ENCODE data around the gene CDX1. TPM values are rescaled to one million over a fixed set of nuclear protein-coding genes. Genes with fewer than 3 reads are reported as not detected.
A peak's percentile ranks its signal among the peaks of the same experiment; 100 is the strongest.

CDX1 gene
- total and polyA plus RNA-seq, 12 donors: 0.11 to 0.32 (median 0.23) TPM; not detected in 7

DNA sequence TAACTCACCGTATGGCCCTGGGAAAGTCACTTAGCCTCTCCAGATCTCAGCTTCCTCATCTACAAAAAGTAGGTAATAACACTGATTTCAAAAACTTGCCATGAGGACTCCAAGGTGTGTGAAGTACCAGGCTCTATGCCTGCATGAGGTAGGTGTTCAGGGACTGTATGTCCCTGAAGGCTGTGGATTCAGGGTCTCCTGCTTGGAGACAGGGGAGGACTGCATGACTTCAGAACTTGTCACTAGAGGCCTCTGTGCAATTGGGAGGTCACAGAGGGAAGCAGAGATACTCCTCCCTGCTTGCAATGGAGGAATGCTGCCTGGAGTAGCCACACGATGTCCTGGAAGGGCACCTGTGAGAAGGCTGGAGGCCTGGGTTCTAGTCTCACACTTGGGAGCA, 13.1 kb upstream of the CDX1 start:
- Histone ChIP-seq H3K9me3 (replicated peaks in 1 of 3) (no peaks in the 10 kb centered on the region), H3K36me3 (replicated peaks in 1 of 2) (no peaks in the 10 kb centered on the region), H3K27ac (peak overlapping the region in 2 of 5 donors; percentile 76 to 84), H3K27me3 (no peaks in the 10 kb centered on the region), H3K4me1 (replicated peaks in 1 of 2) (peaks cover 12 to 13% of the 10 kb centered on the region in 2 donors), H3K4me3 (peak overlapping the region in 1 of 4 donors; percentile 56)
- intact Hi-C loops (cut with DNase I): no loop called here
- TF ChIP-seq POLR2A (IDR thresholded peaks at IDR 0.05): no peak
- TF ChIP-seq, protein P1, sequence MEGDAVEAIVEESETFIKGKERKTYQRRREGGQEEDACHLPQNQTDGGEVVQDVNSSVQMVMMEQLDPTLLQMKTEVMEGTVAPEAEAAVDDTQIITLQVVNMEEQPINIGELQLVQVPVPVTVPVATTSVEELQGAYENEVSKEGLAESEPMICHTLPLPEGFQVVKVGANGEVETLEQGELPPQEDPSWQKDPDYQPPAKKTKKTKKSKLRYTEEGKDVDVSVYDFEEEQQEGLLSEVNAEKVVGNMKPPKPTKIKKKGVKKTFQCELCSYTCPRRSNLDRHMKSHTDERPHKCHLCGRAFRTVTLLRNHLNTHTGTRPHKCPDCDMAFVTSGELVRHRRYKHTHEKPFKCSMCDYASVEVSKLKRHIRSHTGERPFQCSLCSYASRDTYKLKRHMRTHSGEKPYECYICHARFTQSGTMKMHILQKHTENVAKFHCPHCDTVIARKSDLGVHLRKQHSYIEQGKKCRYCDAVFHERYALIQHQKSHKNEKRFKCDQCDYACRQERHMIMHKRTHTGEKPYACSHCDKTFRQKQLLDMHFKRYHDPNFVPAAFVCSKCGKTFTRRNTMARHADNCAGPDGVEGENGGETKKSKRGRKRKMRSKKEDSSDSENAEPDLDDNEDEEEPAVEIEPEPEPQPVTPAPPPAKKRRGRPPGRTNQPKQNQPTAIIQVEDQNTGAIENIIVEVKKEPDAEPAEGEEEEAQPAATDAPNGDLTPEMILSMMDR (IDR thresholded peaks at IDR 0.05): no peak
- DNase-seq: no peak
- WGBS, 4 donors: 57 to 83% (median 71%) methylated on average over 1 to 2 of the region's 2 CpGs

DNA sequence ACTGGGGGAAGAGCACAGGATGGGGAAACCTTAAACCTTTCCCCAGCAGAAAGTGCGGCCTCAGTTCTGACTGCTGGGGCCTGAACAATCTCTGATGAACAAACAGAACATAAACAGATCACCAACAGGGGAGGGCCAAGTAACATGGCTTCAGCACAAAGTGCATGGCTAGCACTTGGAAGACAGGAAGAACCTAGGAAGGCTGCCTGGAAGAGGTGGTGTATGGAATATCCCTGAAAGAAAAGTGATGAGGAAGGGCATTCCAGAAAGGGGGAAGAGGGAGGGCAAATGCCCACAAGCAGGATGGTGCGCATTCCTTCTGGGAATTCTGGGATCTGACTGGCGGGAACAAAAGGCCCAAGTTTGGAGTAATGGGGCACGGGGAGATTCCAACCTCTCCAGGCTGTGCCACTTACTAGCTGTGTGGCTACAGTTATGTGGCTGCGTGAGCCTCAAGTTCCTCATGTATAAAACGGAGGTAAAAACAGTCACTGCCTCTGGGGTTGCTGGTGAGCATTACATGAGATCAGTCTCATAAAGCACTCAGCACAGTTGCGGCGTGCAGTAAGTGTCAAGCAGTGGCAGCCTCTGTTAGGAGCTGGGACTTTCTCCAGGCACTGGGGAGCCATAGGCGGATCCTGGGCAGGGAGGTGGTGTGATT, 12.5 kb upstream of the CDX1 start:
- peak in 1 of 7 donors; percentile 72 for DNase-seq
- peak overlapping the region in 1 of 4 donors; percentile 56 for H3K4me3 ChIP-seq
- WGBS, 4 donors: 57 to 64% (median 61%) methylated on average over 8 to 9 of the region's 9 CpGs
- H3K4me1 ChIP-seq (replicated peaks in 1 of 2): peaks cover 12 to 13% of the 10 kb centered on the region in 2 donors
- TF ChIP-seq, protein P1 (IDR thresholded peaks at IDR 0.05): peak in 1 of 6 experiments; percentile 10
- no peak for TF ChIP-seq POLR2A (IDR thresholded peaks at IDR 0.05)
- no peaks in the 10 kb centered on the region for H3K36me3 ChIP-seq (replicated peaks in 1 of 2)
- H3K9me3 ChIP-seq (replicated peaks in 1 of 3): no peaks in the 10 kb centered on the region
- intact Hi-C loops (cut with DNase I): no loop called here
- H3K27me3 ChIP-seq: no peaks in the 10 kb centered on the region
- peak overlapping the region in 3 of 5 donors; percentile 41 to 84 (median 76) for H3K27ac ChIP-seq

DNA sequence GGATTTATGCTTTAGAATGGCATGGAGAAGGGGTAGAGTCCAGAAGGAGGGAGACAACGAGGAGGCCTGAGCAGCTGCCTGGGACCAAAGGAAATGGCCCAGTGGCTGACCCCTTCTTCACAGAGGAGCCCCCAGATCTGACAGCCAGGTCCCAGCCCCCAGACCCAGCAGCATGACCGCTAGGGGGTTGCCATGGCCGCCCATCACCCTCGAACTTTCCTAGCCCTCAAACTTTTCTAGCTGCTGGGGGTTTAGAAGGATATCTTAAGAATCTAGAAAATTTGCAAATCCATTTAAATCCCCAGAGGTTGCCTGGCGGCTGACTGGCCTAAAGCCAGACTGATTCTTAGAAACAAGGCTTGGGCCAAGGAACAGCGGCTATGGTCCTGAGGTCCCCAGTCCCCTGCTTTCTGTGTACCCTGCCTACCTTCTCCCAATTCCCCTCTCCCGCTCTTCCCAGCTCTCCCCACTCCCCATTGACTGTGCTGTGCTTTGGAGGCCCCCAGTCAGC, 11.9 kb upstream of the CDX1 start:
- intact Hi-C loops (cut with DNase I): no loop called here
- Histone ChIP-seq H3K9me3 (replicated peaks in 1 of 3) (no peaks in the 10 kb centered on the region), H3K27me3 (no peaks in the 10 kb centered on the region), H3K4me3 (peak overlapping the region in 1 of 4 donors; percentile 56), H3K4me1 (replicated peaks in 1 of 2) (peaks cover 12 to 13% of the 10 kb centered on the region in 2 donors), H3K27ac (peak overlapping the region in 3 of 5 donors; percentile 41 to 84 (median 76)), H3K36me3 (replicated peaks in 1 of 2) (no peaks in the 10 kb centered on the region)
- no peak for DNase-seq
- TF ChIP-seq, protein P1 (IDR thresholded peaks at IDR 0.05): no peak
- TF ChIP-seq POLR2A (IDR thresholded peaks at IDR 0.05): no peak
- WGBS, 4 donors: 60 to 76% (median 66%) methylated on average over 7 of the region's 7 CpGs

DNA sequence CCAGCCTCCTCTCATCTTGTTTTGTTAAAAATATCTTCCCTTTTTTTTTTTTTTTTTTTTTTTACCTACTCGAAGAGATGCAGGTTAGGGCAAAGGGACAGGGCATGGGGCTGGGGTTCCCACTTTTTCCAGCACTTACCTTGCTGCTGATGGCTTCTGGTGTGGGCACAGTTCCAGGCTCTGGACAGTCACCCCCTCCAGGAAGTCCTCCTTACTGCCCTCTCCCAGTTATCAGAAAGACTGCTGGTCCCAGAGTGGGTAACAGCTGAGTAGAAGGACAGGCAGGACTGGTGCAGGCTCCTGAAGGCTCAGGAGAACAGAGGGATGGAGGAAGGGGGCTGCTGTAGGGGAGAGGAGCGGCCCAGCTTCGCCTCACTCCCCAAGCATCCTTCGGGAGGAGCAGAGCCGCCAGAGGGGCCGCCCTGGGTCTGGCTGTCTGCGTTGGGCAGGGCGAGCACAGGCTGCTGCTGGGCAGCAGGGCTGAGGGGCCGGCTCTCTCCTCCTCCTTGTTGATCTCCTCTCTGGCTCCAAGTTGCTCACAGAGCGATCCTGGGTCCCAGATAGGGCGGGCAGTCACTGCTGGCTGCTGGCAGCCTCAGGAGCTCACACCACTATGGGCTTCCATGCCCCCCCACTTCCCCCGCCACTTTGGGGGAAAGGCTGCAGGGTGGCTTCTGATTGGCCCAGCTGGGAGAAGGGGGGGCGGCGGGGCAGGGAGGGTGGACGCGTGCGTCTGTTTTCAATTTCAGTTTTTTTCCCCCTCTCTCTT, 11.1 kb upstream of the CDX1 start, which contains the start of gene PDGFRB:
Gene PDGFRB (minus strand): TSS at position 588 of the 769 bp plus-strand sequence. CDS start 18,798 bp downstream, outside the sequence.
- peak; percentile 44 to 53 for TF ChIP-seq POLR2A (IDR thresholded peaks at IDR 0.05)
- TF ChIP-seq, protein P1 (IDR thresholded peaks at IDR 0.05): no peak
- H3K9me3 ChIP-seq (replicated peaks in 1 of 3): no peaks in the 10 kb centered on the region
- peaks cover 12 to 13% of the 10 kb centered on the region in 2 donors for H3K4me1 ChIP-seq (replicated peaks in 1 of 2)
- H3K27me3 ChIP-seq: no peaks in the 10 kb centered on the region
- H3K4me3 ChIP-seq: peak within 1 kb of the TSS in 2 of 4 donors; percentile 16 to 56
- intact Hi-C loops (cut with DNase I): no loop called here
- H3K27ac ChIP-seq: peak within 1 kb of the TSS in 4 of 5 donors; percentile 41 to 84 (median 64)
- peak; percentile 76 to 90 (median 81) for DNase-seq
- H3K36me3 ChIP-seq (replicated peaks in 1 of 2): no peaks in the 10 kb centered on the region
- 6 to 9% (median 6%) methylated on average over 8 to 17 of the region's 17 CpGs for WGBS, 4 donors

Measured in adrenal gland (tissue), 12 donors.